GM23248 (cell line): ENCODE measurements around the gene ABCC3.
"Not testable (repeated sequence)": the region's sequence is repeated elsewhere in the genome, so short reads cannot be mapped to it uniquely, and the experiment has no call there.

Source experiments
- EZH2 ChIP-seq: fragments of 200-600 bp; sonication (generic); IDR thresholded peaks from 2 replicates; pipeline ENCODE4 v1.6.1; 2018; ENCODE audit warnings: antibody characterized with exemption, mild to moderate bottlenecking; ENCODE audit not compliant: insufficient read depth, poor library complexity, severe bottlenecking
- EZH2phosphoT487 ChIP-seq: fragments of 200-600 bp; sonication (generic); IDR thresholded peaks from 2 replicates; pipeline ENCODE4 v1.6.1; 2018; ENCODE audit warnings: antibody characterized with exemption, moderate library complexity, mild to moderate bottlenecking, low read depth; ENCODE audit not compliant: insufficient read depth

DNA sequence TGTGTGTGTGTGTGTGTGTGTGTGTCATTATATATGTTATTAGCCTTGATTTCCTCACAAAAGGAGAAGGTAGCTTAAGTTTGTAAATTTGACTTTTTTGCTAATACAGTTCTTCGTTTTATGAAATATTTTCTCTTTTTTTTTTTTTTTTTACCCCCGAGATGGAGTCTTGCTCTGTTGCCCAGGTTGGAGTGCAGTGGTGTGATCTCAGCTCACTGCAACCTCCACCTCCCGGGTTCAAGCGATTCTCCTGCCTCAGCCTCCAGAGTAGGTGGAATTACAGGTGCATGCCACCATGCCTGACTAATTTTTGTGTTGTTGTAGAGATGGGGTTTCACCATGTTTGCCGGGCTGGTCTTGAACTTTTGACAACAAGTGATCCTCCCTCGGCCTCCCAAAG, 89.9 kb downstream of the ABCC3 start:
- TF ChIP-seq EZH2, EZH2phosphoT487: not testable (repeated sequence)
